ENCODE data around the gene KCNQ1.

KCNQ1 gene

GRCh38 chr11:2673250-2673610 is 228.4 kb downstream of the KCNQ1 start:
- no peak for DNase-seq

DNA sequence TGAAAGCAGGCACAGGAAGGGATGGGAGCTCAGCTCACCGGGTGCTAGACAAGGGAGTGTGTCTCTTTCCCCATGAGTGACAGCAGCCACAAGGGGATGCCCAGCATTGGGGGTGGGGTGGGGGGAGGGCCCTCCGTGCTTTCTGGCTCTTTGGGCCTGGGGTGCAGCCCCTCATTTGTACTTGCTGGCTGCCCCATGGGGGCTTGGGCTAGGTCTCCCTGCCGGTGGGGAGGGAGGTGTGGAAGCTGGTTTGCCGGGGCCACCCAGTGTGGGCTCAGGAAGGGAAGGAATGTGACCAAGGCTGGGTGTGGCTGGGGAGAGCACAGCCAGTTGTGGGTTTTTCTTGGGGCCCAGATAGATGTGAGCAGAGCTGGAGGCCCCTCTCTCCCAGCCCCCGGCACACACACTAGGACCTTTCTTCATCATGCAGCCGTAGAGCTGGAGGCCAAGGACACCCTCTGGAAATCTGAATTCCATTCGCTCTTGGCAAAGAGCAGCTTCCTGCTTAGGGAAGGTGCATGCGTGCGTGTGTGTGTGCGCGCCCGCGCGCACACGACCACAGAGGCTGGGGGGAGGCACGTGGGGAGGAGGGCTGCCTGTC is 229.2 kb downstream of the KCNQ1 start:
- no peak for DNase-seq

DNA sequence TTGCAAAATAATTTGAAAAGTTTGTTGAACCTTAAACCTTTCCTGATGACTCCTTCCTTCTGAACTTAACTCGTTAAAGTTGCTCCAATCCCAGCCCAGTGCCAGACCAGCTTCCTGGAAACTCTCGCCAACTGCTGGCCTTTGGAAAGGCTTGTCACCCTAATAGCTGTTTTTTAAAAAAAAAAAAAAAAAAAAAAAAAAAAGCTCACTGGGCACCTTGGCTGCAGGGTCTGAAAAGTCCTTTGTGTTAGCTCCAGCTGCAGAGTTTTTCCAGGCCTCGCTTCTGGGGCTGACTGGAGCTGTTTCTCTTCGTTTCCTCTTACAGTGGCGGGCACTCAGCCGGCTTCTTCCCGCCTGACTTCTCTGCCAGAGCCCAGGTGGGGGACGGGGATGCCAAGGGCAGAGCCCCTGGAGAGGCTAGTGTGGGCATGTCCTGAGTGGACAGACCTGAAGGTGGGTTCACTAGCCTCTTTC is 229.9 kb downstream of the KCNQ1 start:
- DNase-seq: no peak

- no peak for DNase-seq
Measured at GRCh38 chr11:2675540-2675939, 230.7 kb downstream of the KCNQ1 start.

DNA sequence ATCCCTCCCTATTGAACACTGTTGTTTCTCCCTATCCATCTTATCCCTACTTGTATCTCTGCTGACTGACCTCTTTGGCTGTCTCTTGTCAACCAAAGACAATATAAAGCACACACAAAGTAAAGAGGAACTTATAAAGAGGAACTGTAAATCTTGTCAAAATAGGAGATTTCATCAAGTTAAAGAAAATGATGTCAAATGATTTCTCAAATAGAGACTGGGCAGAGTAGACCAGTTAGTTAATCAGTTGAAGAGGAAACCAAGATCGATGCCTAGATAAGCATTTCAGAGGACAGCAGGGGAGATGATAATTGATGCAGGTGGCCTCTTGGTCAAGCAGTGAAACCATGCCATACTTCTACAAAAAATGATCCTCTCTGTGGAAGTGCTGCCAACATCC is 232.3 kb downstream of the KCNQ1 start:
- DNase-seq: no peak

- DNase-seq: no peak
Measured at GRCh38 chr11:2678396-2678795, 233.6 kb downstream of the KCNQ1 start.

DNA sequence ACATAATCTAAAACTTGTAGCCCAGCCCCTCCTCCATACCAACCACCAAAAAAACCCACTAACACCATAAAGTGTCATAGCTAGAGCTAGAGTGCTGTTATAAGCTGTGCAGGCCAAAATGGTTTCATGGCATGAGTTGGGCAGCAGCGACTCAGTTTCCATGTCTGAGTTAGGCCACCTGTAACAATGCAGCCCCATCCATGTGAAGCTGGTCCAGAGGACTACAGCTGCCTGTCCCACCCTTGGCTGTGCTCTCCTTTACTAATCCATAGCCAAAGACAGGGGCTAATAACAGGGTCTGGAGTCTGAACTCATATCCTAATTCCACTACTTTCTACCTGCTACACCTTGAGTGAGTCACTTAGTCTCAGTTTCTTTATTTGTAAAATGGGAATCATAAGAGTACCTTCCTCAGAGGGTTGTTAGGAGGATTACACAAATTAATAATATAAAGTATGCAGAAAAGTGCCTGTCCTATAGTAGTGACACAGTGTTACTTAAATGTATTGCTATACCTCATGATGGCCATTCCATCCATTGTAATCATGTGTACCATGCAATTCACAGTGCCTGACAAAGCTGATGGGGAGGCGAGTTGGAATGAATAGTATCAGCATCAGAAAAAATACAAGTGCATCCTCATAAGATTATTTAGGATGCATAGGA is 234.3 kb downstream of the KCNQ1 start:
- DNase-seq: no peak

- DNase-seq: no peak
Measured at GRCh38 chr11:2681408-2682145, 236.8 kb downstream of the KCNQ1 start.

DNA sequence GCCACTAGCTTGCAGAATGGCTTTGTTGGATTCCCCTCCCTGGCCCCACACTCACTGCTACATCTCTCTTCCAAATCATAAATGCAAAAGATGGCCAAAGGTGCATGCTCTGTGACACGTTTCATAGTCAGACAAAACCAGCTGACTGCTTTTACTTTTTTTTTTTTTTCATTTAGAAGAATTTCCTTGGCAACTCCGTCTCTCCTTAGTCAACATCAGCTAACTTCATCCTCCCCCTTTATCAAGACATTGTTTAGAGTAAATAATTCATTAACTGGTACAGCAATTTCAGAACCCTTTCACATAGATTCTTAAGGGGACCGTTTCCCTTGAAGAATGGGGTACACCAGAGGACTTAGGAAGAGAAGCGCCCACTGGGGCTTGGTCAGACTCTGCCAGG is 239.0 kb downstream of the KCNQ1 start:
- no peak for DNase-seq

- no peak for DNase-seq
Measured at GRCh38 chr11:2684581-2684980, 239.8 kb downstream of the KCNQ1 start.

DNA sequence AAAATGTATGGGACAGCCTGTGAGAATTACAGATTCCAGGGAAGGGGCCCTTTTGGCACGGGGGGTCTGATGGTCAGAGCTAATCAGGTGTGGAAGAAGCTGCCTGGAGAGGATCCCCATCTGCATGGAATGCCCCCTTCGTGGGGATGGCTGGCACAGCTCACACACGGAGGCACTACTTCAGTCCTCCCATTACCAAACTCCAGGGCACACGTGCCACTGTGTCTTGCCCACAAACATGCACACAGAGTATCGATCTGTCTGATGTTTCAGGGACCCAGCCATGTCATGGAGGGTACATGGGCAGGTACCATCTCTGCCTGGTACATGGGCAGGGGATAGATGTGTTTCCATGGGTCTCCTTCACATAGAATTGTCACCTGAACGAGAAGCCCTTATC is 240.2 kb downstream of the KCNQ1 start:
- DNase-seq: no peak

- DNase-seq: no peak
Measured at GRCh38 chr11:2685566-2686359, 241.0 kb downstream of the KCNQ1 start.

DNA sequence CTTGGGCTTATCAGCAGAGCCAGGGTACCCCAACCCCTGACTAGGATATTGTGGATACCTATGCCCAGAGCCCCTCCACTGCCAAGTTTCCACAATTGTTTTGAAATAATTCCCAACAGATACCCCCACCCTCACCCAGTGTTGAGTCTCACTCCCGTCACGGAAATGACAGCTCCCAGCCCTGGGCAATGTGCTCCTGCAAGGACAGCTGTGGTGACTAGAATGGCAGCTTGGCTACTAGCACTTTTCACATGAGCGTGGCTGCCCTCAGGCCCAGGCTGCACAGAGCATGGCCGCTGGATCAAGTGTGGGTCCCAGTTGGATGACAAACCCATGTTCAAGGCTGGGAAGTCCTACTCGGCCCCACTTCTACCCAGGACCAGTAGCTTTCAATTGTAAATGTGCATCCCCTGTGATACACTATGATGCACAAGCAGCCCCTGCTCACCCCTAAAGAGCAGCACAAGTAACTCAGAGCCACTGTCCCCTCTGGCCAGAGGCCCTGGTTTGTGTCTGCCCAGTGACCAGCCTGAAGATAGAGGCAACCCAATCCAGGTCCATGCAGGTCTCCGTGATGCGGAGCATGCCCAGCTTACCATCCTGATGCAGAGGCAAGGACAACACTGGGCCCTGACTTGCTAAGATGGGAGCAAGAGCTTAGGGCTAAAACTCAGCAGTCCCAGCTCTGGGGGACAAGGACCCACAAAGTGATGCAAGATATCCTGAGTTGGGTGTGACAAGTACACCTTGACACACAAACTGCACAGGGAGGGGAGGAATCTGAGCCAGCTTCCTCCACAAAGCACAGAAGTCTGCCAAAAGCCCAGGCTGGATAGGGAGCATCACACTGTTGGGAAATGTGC is 241.8 kb downstream of the KCNQ1 start:
- DNase-seq: no peak

- no peak for DNase-seq
Measured at GRCh38 chr11:2687223-2687530, 242.4 kb downstream of the KCNQ1 start.

DNA sequence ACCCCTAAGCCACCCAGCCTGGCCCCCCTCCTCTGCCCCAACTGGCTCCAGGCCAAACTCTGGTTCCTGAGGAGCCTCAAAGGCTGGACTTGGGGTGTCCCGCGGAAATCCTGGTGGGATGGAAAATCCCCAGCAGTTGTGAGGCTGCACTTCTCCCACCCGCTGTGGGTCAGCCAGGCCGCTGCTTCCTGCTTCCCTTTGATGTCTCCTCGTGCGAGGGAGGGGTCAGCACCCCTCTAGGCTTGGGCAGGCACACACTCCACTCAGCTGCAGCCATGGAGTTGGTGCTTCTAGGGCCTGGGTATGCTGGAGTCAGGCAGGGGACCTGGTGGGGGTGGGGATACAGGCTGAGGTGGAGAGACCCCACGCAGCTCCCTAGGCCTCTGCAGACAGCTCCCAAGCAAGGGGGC is 243.0 kb downstream of the KCNQ1 start:
- DNase-seq: no peak

DNA sequence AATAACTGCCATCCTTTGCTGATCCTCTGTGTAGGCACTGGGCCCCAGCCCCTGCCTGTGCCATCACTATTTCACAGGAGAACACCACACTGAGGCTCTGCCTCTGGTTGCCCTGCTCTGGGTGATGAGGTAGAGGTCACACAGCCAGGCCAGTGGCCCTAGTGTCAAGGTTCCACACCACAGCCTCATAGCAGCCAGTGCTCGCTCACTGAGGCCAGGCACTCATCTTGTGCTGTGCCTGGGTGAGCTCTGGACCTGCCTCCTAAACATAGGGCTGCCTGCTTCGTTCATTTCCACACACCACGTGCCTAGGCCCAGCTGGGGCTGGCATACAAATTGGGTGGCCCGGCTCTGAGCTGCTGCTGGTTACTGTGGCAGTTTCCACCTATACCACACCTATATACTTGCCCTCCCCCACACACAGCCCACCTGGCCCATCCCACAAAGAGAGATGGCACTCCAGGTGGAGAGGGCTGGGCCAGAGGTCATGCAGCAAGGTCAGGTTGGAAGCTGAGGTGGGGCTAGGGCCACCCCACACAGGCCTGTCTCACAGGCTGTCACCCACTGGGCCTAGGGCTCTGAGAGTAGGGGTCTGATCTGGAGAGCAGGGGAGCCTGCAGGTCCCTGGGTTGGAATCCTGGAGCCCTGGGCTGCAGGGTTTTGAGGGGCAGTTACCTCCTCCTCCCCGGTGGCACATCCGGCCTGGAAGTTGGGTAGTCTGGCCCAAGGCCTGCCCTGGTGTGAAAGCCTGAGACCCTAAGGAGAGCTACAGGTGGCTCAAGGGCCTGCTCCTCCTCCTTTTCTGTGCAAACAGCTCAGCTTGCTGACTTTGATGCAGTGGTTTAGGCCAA is 243.8 kb downstream of the KCNQ1 start:
- no peak for DNase-seq

- no peak for DNase-seq
Measured at GRCh38 chr11:2689651-2690575, 245.1 kb downstream of the KCNQ1 start.

GRCh38 chr11:2690596-2691354 is 246.0 kb downstream of the KCNQ1 start:
- no peak for DNase-seq

- DNase-seq: no peak
Measured at GRCh38 chr11:2691355-2691761, 246.6 kb downstream of the KCNQ1 start.

All from stimulated activated CD4-positive, alpha-beta T cell treated with anti-CD3 and anti-CD28 coated beads, Interleukin-4, amount 100 ng/mL, for 4 hours (primary cell).